MM.1S (cell line): Measurements from ENCODE around the gene CDC42BPA.

Source experiments
- DNase-seq: peaks from one replicate; pipeline ENCODE4 v3.0.0-alpha.2; 2015
- H2AFZ ChIP-seq: fragments of 300-600 bp; sonication (generic); 2 replicates; pipeline ENCODE4 v1.6.0; 2016; ENCODE audit warnings: antibody characterized with exemption, low read length
- H3F3A ChIP-seq: fragments of 300-600 bp; sonication (generic); 2 replicates; pipeline ENCODE4 v1.6.1; 2016; ENCODE audit warnings: mild to moderate bottlenecking, antibody characterized with exemption, low read length, moderate library complexity, mixed read lengths; ENCODE audit not compliant: insufficient read depth
- H3K27ac ChIP-seq: fragments of 300-600 bp; sonication (generic); 2 replicates; pipeline ENCODE4 v1.5.1; 2016; ENCODE audit warnings: mild to moderate bottlenecking, low read length
- H3K27me3 ChIP-seq: fragments of 300-600 bp; sonication (generic); replicated peaks from 2 replicates; pipeline ENCODE4 v1.6.0; 2016; ENCODE audit warnings: low read length; ENCODE audit not compliant: insufficient read depth
- H3K36me3 ChIP-seq: fragments of 300-600 bp; sonication (generic); replicated peaks from 2 replicates; pipeline ENCODE4 v1.6.1; 2016; ENCODE audit warnings: mild to moderate bottlenecking, low read length, mixed read lengths; ENCODE audit not compliant: insufficient read depth
- H3K4me1 ChIP-seq: fragments of 300-600 bp; sonication (generic); 2 replicates; pipeline ENCODE4 v1.6.1; 2016; ENCODE audit warnings: low read length, mixed read lengths
- H3K4me2 ChIP-seq: fragments of 300-600 bp; sonication (generic); 2 replicates; pipeline ENCODE4 v1.6.0; 2016; ENCODE audit warnings: low read depth, low read length
- H3K4me3 ChIP-seq: fragments of 300-600 bp; sonication (generic); 2 replicates; pipeline ENCODE4 v1.5.1; 2016; ENCODE audit warnings: low read length, mixed read lengths
- H3K79me2 ChIP-seq: fragments of 300-600 bp; sonication (generic); 2 replicates; pipeline ENCODE4 v1.6.1; 2016; ENCODE audit warnings: mixed run types, low read length, mixed read lengths
- H3K9ac ChIP-seq: fragments of 300-600 bp; sonication (generic); 2 replicates; pipeline ENCODE4 v1.6.1; 2016; ENCODE audit warnings: low read length, mixed read lengths
- H3K9me2 ChIP-seq: fragments of 300-600 bp; sonication (generic); replicated peaks from 2 replicates; pipeline ENCODE4 v1.6.1; 2016; ENCODE audit warnings: mild to moderate bottlenecking, low read length, mixed read lengths; ENCODE audit not compliant: insufficient read depth
- H3K9me3 ChIP-seq: fragments of 300-600 bp; sonication (generic); replicated peaks from 2 replicates; pipeline ENCODE4 v1.6.1; 2016; ENCODE audit warnings: mild to moderate bottlenecking, low read length, mixed read lengths; ENCODE audit not compliant: insufficient read depth
- H4K20me1 ChIP-seq: fragments of 300-600 bp; sonication (generic); 2 replicates; pipeline ENCODE4 v1.6.1; 2016; ENCODE audit warnings: mild to moderate bottlenecking, low read length, moderate library complexity, mixed read lengths; ENCODE audit not compliant: insufficient read depth
- CTCF ChIP-seq: fragments of 300-600 bp; sonication (generic); IDR thresholded peaks from 2 replicates; pipeline ENCODE4 v1.5.1; 2016; ENCODE audit warnings: antibody characterized with exemption, low read length, mixed read lengths
- EZH2 ChIP-seq: fragments of 300-600 bp; sonication (generic); optimal IDR thresholded peaks from 2 replicates; pipeline ENCODE3; 2017; ENCODE audit warnings: low read depth, mild to moderate bottlenecking, antibody characterized with exemption, low read length, mixed read lengths
- EZH2phosphoT487 ChIP-seq: fragments of 300-600 bp; sonication (generic); IDR thresholded peaks from 2 replicates; pipeline ENCODE4 v1.6.1; 2018; ENCODE audit warnings: antibody characterized with exemption, low read length

CDC42BPA gene

GRCh38 chr1:226981838-226982237 is 336.5 kb downstream of the CDC42BPA start:
- Histone ChIP-seq H3K27me3 (no peaks in the 10 kb centered on the region), H3K4me2 (no peak overlapping the region), H3K27ac (no peak overlapping the region), H3K9me2 (no peaks in the 10 kb centered on the region), H2AFZ (no peak overlapping the region), H3K4me3 (no peak overlapping the region), H3F3A (no peaks in the 10 kb centered on the region), H3K79me2 (no peaks in the 10 kb centered on the region), H4K20me1 (no peaks in the 10 kb centered on the region), H3K4me1 (no peaks in the 10 kb centered on the region), H3K36me3 (0 out of 2 replicates have a peak, but pooled peaks cover 5% of the 10 kb centered on the region), H3K9ac (no peak overlapping the region), H3K9me3 (no peaks in the 10 kb centered on the region)
- no peak for DNase-seq
- no peak for TF ChIP-seq EZH2phosphoT487
- no peak for TF ChIP-seq CTCF
- no peak for TF ChIP-seq EZH2

- no peaks in the 10 kb centered on the region for H4K20me1 ChIP-seq
- H3K9me3 ChIP-seq: no peaks in the 10 kb centered on the region
- H3K36me3 ChIP-seq: 0 out of 2 replicates have a peak, but pooled peaks cover 5% of the 10 kb centered on the region
- no peaks in the 10 kb centered on the region for H3K4me1 ChIP-seq
- H3F3A ChIP-seq: no peaks in the 10 kb centered on the region
- no peaks in the 10 kb centered on the region for H3K27me3 ChIP-seq
- no peak overlapping the region for H3K4me2 ChIP-seq
- H3K9ac ChIP-seq: no peak overlapping the region
- no peak overlapping the region for H3K4me3 ChIP-seq
- TF ChIP-seq EZH2 (no peak), CTCF (no peak), EZH2phosphoT487 (no peak)
- DNase-seq: no peak
- no peaks in the 10 kb centered on the region for H3K79me2 ChIP-seq
- H3K9me2 ChIP-seq: no peaks in the 10 kb centered on the region
- H2AFZ ChIP-seq: no peak overlapping the region
- no peak overlapping the region for H3K27ac ChIP-seq
Observed at GRCh38 chr1:226981386-226981817, 336.9 kb downstream of the CDC42BPA start.

GRCh38 chr1:226980565-226981385 is 337.5 kb downstream of the CDC42BPA start:
- Histone ChIP-seq H3K79me2 (no peaks in the 10 kb centered on the region), H2AFZ (no peak overlapping the region), H3K27ac (no peak overlapping the region), H3K9me3 (no peaks in the 10 kb centered on the region), H3K4me2 (no peak overlapping the region), H3K4me1 (no peaks in the 10 kb centered on the region), H3K9ac (no peak overlapping the region), H3K9me2 (no peaks in the 10 kb centered on the region), H3K4me3 (no peak overlapping the region), H3K36me3 (0 out of 2 replicates have a peak, but pooled peaks cover 5% of the 10 kb centered on the region), H3F3A (no peaks in the 10 kb centered on the region), H4K20me1 (no peaks in the 10 kb centered on the region), H3K27me3 (no peaks in the 10 kb centered on the region)
- TF ChIP-seq EZH2 (no peak), EZH2phosphoT487 (no peak), CTCF (no peak)
- no peak for DNase-seq
